D721Med (cell line): ENCODE measurements around the gene NRXN3.
A peak's percentile ranks its signal among the peaks of the same experiment; 100 is the strongest.

ENCODE experiments used
- DNase-seq: peaks from one replicate; pipeline ENCODE4 v3.0.0; 2011; ENCODE audit warnings: low spot score; ENCODE audit not compliant: insufficient read length
- FAIRE-seq: peaks from 2 replicates; lab custom pipeline; 2011; peaks lifted over from hg19 to GRCh38; lab: Jason Lieb, UNC
- TF ChIP-seq, protein P1 (sequence below): IDR thresholded peaks from 2 replicates; pipeline ENCODE4 v1.5.1; 2012; ENCODE audit warnings: mild to moderate bottlenecking, control low read depth; ENCODE audit not compliant: insufficient read depth; ENCODE audit errors: missing control alignments

NRXN3 gene

DNA sequence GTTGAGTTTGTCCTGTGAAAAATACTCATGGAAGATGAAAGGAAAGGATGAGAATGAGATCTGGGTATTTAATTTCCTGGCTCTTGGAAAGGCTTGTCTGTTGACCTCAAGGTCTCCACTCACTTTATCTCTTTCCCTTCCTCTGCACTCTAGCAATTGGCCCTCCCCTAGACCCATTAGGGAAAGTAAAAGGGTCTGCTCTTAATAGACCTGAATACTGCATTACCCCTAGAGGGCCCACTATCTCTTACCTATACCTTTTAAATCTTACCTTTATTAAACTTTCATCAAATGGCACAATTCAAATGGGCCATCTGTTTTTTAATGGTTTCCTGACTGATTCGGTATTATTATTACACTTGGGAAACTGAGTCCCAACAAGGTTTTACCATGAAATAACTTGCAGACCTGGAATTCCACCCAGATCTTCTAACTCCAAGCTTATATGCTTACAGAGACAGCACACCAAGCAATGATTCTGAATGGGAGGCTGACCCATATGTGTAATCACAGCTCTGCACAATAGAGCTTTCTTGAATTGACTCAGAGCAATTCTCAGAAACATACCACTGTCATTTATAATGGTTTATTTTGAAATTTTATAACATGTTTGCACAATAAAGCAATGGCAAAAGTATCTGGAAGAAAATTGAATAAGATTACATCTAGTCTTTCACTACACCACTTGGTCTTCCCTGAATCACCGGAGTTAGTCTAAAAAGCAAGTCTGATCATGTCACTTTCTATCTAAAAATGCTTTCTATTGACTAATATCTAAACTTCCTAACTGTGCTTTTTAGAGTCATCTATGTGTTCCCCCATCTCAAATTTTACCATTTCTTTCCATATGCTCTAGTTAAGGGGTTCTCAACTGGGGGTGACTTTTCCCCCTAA is 618.5 kb downstream of the NRXN3 start:
- FAIRE-seq: no peak
- TF ChIP-seq, protein P1, sequence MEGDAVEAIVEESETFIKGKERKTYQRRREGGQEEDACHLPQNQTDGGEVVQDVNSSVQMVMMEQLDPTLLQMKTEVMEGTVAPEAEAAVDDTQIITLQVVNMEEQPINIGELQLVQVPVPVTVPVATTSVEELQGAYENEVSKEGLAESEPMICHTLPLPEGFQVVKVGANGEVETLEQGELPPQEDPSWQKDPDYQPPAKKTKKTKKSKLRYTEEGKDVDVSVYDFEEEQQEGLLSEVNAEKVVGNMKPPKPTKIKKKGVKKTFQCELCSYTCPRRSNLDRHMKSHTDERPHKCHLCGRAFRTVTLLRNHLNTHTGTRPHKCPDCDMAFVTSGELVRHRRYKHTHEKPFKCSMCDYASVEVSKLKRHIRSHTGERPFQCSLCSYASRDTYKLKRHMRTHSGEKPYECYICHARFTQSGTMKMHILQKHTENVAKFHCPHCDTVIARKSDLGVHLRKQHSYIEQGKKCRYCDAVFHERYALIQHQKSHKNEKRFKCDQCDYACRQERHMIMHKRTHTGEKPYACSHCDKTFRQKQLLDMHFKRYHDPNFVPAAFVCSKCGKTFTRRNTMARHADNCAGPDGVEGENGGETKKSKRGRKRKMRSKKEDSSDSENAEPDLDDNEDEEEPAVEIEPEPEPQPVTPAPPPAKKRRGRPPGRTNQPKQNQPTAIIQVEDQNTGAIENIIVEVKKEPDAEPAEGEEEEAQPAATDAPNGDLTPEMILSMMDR: no peak
- no peak for DNase-seq

DNA sequence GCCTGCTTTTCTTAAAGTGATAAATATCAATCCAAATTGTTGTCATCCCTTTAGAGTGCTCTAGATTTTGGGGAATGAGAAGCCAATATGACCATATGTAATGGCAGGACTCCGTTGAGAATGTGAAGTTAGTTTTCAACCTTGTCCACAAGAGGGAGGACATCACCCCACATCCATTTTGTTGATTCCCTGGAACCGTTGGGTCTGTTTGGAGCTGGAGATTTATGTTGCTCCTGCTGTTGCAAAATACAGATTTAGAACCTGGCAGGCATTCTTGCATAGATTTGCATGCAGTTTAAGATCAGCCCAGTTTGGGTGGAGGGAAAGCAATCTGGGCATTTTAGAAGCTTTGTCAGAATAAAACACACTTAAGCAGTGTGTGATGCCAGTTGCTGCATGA is 620.1 kb downstream of the NRXN3 start:
- no peak for FAIRE-seq
- TF ChIP-seq, protein P1: peak; percentile 31
- no peak for DNase-seq

DNA sequence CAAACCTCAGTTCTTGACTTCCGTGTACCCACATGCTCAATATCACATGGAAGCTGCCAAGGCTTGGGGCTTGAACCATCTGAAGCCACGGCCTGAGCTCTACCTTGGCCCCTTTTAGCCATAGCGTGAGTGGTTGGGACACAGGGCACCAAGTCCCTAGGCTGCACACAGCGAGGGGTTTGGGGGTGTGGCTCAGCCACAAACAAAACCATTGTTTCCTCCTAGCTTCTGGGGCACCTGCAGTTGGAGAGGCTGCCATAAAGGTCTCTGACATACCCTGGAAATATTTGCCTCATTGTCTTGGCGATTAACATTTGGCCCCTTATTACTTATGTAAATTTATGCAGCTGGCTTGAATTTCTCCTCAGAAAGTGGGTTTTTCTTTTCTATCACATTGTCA is 628.6 kb downstream of the NRXN3 start:
- no peak for DNase-seq
- TF ChIP-seq, protein P1: no peak
- FAIRE-seq: no peak

DNA sequence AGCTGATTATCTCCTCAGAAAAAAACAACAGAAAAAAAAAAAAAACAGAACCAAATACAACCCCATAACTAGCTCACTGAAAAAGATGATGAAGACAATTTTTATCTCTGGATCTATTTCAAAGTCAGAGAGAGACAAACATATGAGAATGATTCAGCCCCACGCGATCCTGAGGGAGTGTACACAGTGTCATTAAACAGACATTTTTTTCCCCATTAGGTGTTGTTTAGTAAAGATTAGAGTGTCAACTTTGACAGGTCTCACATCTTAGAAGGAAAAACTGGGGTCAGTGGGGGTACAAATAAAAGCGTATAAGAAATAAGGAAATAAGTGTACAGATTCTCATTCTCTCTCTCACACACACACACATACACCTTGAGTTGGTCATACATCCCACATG is 635.4 kb downstream of the NRXN3 start:
- TF ChIP-seq, protein P1: no peak
- DNase-seq (no peak), FAIRE-seq (no peak)

- DNase-seq (no peak), FAIRE-seq (no peak)
- TF ChIP-seq, protein P1: no peak
These were observed 652.9 kb downstream of the NRXN3 start for GRCh38 chr14:78823035-78823434.

- TF ChIP-seq, protein P1: no peak
- DNase-seq (no peak), FAIRE-seq (no peak)
These were observed 653.3 kb downstream of the NRXN3 start for GRCh38 chr14:78823516-78823915.

DNA sequence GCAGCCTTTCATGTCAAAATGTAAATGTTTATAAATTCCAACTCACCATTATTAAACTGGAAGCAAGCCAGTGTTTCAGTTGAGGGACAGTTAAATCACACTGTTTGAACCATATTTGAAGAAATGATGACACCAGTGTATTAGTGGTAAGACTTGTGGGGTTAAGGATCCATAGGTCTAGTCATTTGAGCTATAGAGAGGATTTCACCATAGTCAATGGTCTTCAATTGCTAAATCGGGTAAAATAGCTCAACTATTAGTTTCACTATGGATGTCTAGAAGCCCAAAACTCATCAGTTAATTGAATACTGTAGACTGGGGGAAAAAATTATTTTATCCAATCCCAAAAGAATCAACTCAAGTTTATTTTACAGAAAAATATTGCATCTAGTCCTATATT is 659.1 kb downstream of the NRXN3 start:
- DNase-seq (no peak), FAIRE-seq (no peak)
- TF ChIP-seq, protein P1: no peak
